Measurements from ENCODE around the gene RBM33. TPM values are rescaled to one million over a fixed set of nuclear protein-coding genes. Genes with fewer than 3 reads are reported as not detected.
A peak's percentile ranks its signal among the peaks of the same experiment; 100 is the strongest.

Gene RBM33
- total and polyA plus RNA-seq, 9 of the 15 experiments (the other 6 are each of a cell fraction or from before 2014, with no cell fraction given) = 4.4 to 80.7 (median 27.3) TPM

DNA sequence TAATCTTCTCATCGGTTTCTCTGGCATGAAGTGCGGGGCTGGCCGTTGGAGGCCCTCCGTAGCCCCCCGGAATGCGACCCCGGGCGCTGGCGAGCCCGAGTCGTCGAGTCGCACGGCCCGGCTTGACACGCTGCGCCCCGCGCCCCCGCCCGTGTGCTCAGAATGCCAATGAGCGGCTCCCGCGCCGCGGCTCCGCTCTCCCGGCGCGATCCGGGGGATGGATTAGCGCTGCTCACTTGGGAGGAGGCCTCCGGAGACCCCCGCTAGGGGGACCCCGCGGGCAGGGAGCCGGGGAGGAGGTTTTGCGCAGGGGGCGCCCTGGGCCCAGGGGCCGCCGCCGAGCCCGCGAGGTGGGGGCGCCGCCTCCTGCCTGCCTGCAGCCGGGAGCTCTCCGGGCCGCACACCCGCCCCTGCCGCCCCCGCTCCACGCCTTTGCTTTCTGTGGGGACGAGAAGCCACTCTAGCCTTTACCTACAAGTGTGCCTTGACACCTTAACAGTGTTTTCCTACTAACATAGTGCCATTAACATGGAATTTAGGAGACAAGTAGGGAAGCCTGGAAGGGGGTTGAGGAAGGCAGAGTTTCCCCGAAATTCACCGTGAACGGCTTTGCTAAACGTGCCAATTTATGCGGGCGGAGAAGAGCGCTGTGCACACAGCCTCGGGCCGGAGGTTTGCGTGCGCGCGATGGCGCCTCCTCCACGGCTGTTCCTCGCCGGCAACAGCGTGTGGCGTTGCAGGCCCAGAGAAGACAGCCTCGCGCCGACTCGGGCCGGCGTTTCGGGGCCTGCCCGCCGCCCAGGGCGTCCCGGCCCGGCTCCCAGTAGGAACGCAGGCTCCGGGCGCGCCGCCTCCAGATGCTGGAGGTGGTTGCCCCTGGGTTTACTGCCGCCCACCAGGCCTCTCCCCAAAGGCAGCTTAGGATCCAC, 160.7 kb downstream of the RBM33 start (continued):
- TF ChIP-seq, protein P1, sequence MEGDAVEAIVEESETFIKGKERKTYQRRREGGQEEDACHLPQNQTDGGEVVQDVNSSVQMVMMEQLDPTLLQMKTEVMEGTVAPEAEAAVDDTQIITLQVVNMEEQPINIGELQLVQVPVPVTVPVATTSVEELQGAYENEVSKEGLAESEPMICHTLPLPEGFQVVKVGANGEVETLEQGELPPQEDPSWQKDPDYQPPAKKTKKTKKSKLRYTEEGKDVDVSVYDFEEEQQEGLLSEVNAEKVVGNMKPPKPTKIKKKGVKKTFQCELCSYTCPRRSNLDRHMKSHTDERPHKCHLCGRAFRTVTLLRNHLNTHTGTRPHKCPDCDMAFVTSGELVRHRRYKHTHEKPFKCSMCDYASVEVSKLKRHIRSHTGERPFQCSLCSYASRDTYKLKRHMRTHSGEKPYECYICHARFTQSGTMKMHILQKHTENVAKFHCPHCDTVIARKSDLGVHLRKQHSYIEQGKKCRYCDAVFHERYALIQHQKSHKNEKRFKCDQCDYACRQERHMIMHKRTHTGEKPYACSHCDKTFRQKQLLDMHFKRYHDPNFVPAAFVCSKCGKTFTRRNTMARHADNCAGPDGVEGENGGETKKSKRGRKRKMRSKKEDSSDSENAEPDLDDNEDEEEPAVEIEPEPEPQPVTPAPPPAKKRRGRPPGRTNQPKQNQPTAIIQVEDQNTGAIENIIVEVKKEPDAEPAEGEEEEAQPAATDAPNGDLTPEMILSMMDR (IDR thresholded peaks at IDR 0.05 in 2 of 3, conservative IDR thresholded peaks at IDR 0.05 in 1 of 3; ENCODE audit: insufficient read depth in 2 of 3, low read depth in 1 of 3, low read length in 3 of 3) = peak; percentile 55 to 97 (median 82)
- TF ChIP-seq SMAD3 (CRISPR knock-in tag; conservative IDR thresholded peaks at IDR 0.05) (no peak), HDAC1 (IDR thresholded peaks at IDR 0.05) (no peak), RAD21 (CRISPR knock-in tag; conservative IDR thresholded peaks at IDR 0.05 in 1 of 2, IDR thresholded peaks at IDR 0.05 in 1 of 2) (peak; percentile 35 to 73; a peak in 3 of 4 replicates), PYGO2 (tag; IDR thresholded peaks at IDR 0.05) (no peak), KDM2B (CRISPR knock-in tag; IDR thresholded peaks at IDR 0.05) (peak; percentile 87)

DNA sequence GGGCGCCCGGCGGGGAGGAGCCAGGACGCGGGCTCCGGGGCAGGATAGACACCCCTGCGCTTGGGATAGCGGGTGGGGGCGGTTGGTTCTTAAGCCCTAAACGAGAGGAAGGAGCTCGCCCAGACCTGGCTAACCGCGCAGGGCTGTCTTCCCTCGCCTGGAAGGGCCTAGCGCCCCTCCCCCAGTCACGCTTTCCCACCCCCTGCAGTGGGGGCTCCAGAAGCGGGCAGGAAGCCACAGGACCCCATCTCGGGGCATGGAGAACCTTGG, 161.3 kb downstream of the RBM33 start:
- no peaks in the 10 kb centered on the region for H3K36me3 ChIP-seq (ENCODE audit: control insufficient read depth, insufficient read depth, low read length)
- FAIRE-seq (no peak), DNase-seq (ENCODE audit: extremely low read depth in 1 of 4, low spot score in 3 of 4) (no peak), ATAC-seq (peak; percentile 11)
- H3K4me1 ChIP-seq (replicated peaks in 1 of 2; ENCODE audit: control insufficient read depth in 2 of 2, insufficient read depth in 2 of 2, low read length in 2 of 2) = peaks cover 0 to 43% of the 10 kb centered on the region in 2 experiments; a peak in 2 of 5 replicates
- BruUV-seq (replicated peaks) = no TSS peak
- H3K27me3 ChIP-seq (ENCODE audit: control insufficient read depth in 2 of 2, insufficient read depth in 2 of 2, low read length in 2 of 2) = peaks cover 41 to 69% of the 10 kb centered on the region in 2 experiments
- peaks cover 17% of the 10 kb centered on the region for H4K20me1 ChIP-seq (replicated peaks; ENCODE audit: control insufficient read depth, insufficient read depth, low read length)
- CTCF ChIA-PET (ENCODE audit: low intra/inter-chr PET ratio) = interaction anchor here (1.7 kb wide), 1 partner anchor 1022 kb away, joined by 5 read pairs; no protein-coding TSS in a partner anchor
- no peak overlapping the region for H3K27ac ChIP-seq (ENCODE audit: extremely low read depth, low read depth, low read length)
- no peak overlapping the region for H3K4me2 ChIP-seq (ENCODE audit: insufficient read depth, low read length)
- POLR2A ChIA-PET = no interaction called here
- WGBS (ENCODE audit: insufficient coverage, low coverage, missing lambda C conversion rate) = 24% methylated on average over 14 of the region's 18 CpGs
- intact Hi-C loops (cut with micrococcal nuclease) (loop anchor here (10.0 kb wide), 1 partner anchor 839 kb away; the partner anchor contains the start of gene RNF32), in situ Hi-C loops (cut with MboI) (loop anchor here (10.0 kb wide), 1 partner anchor 1469 kb away; no protein-coding TSS in a partner anchor)
- no peaks in the 10 kb centered on the region for H3K9me3 ChIP-seq (replicated peaks; ENCODE audit: control insufficient read depth, insufficient read depth, low read depth, low read length)
- H3K79me2 ChIP-seq (ENCODE audit: control insufficient read depth, insufficient read depth, low read length) = no peaks in the 10 kb centered on the region
- H3K9ac ChIP-seq (ENCODE audit: insufficient read depth in 1 of 2, low read depth in 2 of 2, low read length in 2 of 2) = no peak overlapping the region
- no peaks in the 10 kb centered on the region for H3K9me1 ChIP-seq (ENCODE audit: control insufficient read depth, insufficient read depth, low read length)
- H3K4me3 ChIP-seq = peak overlapping the region; percentile 24; the same call in 1 of the 2 replicates
- no peak overlapping the region; the same call in 1 of the 2 replicates for H2AFZ ChIP-seq (ENCODE audit: low read depth, low read length)
- TF ChIP-seq LCOR (CRISPR knock-in tag; IDR thresholded peaks at IDR 0.05) = 0 out of 2 replicates have a peak, but pooled peaks have one; percentile 2
- TF ChIP-seq ZNF133 (CRISPR knock-in tag; IDR thresholded peaks at IDR 0.05) = no peak
- no peak for TF ChIP-seq MYBL2 (IDR thresholded peaks at IDR 0.05; ENCODE audit: low read depth)
- no peak for TF ChIP-seq MYBL2 (CRISPR knock-in tag; IDR thresholded peaks at IDR 0.05; ENCODE audit: borderline replicate concordance)
- TF ChIP-seq ZNF184 (CRISPR knock-in tag; IDR thresholded peaks at IDR 0.05) = no peak
- TF ChIP-seq, protein P2, sequence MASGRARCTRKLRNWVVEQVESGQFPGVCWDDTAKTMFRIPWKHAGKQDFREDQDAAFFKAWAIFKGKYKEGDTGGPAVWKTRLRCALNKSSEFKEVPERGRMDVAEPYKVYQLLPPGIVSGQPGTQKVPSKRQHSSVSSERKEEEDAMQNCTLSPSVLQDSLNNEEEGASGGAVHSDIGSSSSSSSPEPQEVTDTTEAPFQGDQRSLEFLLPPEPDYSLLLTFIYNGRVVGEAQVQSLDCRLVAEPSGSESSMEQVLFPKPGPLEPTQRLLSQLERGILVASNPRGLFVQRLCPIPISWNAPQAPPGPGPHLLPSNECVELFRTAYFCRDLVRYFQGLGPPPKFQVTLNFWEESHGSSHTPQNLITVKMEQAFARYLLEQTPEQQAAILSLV (tag; IDR thresholded peaks at IDR 0.05) = no peak
- peak; percentile 8 for TF ChIP-seq PCBP1 (IDR thresholded peaks at IDR 0.05; ENCODE audit: low read depth, low read length, poor library complexity, severe bottlenecking)
- TF ChIP-seq, protein P3, sequence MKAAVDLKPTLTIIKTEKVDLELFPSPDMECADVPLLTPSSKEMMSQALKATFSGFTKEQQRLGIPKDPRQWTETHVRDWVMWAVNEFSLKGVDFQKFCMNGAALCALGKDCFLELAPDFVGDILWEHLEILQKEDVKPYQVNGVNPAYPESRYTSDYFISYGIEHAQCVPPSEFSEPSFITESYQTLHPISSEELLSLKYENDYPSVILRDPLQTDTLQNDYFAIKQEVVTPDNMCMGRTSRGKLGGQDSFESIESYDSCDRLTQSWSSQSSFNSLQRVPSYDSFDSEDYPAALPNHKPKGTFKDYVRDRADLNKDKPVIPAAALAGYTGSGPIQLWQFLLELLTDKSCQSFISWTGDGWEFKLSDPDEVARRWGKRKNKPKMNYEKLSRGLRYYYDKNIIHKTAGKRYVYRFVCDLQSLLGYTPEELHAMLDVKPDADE (conservative IDR thresholded peaks at IDR 0.05; ENCODE audit: control insufficient read depth, low read depth, low read length) = no peak
- TF ChIP-seq HEY1 (CRISPR knock-in tag; IDR thresholded peaks at IDR 0.05; ENCODE audit: borderline replicate concordance) = no peak

Measured in K562 (cell line).